A673 (cell line): ENCODE data around the gene TMEM260.

Experiments used
- EZH2 ChIP-seq: fragments of 200-600 bp; sonication (generic); IDR thresholded peaks from 2 replicates; pipeline ENCODE4 v1.6.1; 2017; ENCODE audit warnings: borderline replicate concordance, low read depth, mild to moderate bottlenecking, mixed read lengths, antibody characterized with exemption, low read length; ENCODE audit not compliant: poor library complexity, severe bottlenecking
- TF ChIP-seq, protein P1 (sequence below): fragments of 300-800, 200-600 bp; sonication (generic); conservative IDR thresholded peaks from 2 replicates; pipeline ENCODE4 v1.5.1; 2017; ENCODE audit warnings: low read depth, mild to moderate bottlenecking, antibody characterized with exemption, low read length, moderate library complexity, mixed read lengths

DNA sequence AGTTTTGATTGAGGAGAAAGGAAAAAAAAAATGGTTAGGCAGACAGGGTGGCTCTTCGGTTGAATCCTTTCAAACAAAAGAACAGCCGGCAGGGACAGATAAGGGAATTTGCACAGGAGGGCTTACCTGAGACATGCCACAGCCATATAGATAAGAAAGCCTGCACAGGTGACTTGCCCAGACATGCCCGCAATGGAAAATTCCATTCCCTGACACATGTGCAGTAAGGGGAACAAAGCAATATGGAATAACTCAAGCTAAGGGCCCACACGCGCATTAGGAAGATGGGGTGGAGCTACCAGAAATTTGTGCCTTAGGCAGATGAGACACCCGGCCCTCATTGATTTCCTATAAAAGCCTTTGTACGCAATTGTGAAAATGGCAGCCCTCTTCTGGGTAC lies 86.7 kb downstream of the TMEM260 start:
- TF ChIP-seq, protein P1, sequence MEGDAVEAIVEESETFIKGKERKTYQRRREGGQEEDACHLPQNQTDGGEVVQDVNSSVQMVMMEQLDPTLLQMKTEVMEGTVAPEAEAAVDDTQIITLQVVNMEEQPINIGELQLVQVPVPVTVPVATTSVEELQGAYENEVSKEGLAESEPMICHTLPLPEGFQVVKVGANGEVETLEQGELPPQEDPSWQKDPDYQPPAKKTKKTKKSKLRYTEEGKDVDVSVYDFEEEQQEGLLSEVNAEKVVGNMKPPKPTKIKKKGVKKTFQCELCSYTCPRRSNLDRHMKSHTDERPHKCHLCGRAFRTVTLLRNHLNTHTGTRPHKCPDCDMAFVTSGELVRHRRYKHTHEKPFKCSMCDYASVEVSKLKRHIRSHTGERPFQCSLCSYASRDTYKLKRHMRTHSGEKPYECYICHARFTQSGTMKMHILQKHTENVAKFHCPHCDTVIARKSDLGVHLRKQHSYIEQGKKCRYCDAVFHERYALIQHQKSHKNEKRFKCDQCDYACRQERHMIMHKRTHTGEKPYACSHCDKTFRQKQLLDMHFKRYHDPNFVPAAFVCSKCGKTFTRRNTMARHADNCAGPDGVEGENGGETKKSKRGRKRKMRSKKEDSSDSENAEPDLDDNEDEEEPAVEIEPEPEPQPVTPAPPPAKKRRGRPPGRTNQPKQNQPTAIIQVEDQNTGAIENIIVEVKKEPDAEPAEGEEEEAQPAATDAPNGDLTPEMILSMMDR = no peak
- TF ChIP-seq EZH2 = no peak
